GM12864 (cell line): ENCODE results near the gene BCAS4.
"Not testable (repeated sequence)": the region's sequence is repeated elsewhere in the genome, so short reads cannot be mapped to it uniquely, and the experiment has no call there.

ENCODE experiments used
- DNase-seq: peaks from one replicate; pipeline ENCODE4 v3.0.0-alpha.2; 2011; ENCODE audit warnings: low read depth
- H3K4me3 ChIP-seq: 2 replicates; pipeline ENCODE4 v1.5.1; 2011; ENCODE audit warnings: mild to moderate bottlenecking, low read depth, low read length, control low read depth
- CTCF ChIP-seq: IDR thresholded peaks from 2 replicates; pipeline ENCODE4 v1.5.1; 2011; ENCODE audit warnings: low read depth, mild to moderate bottlenecking, moderate library complexity, low read length, control low read depth, inconsistent platforms; ENCODE audit errors: missing control alignments

The BCAS4 gene

GRCh38 chr20:50777373-50777772 lies 17.5 kb upstream of the BCAS4 start:
- no peak for TF ChIP-seq CTCF
- H3K4me3 ChIP-seq, result no peak overlapping the region
- no peak for DNase-seq

- not testable (repeated sequence) for H3K4me3 ChIP-seq, DNase-seq
Measured at GRCh38 chr20:50778994-50779393, 15.9 kb upstream of the BCAS4 start.

GRCh38 chr20:50783390-50783789 lies 11.5 kb upstream of the BCAS4 start:
- no peak overlapping the region for H3K4me3 ChIP-seq
- TF ChIP-seq CTCF, result no peak
- no peak for DNase-seq

- no peak for TF ChIP-seq CTCF
- no peak overlapping the region for H3K4me3 ChIP-seq
- DNase-seq, result no peak
Measured at GRCh38 chr20:50783903-50784302, 11.0 kb upstream of the BCAS4 start.

GRCh38 chr20:50784464-50784863 lies 10.4 kb upstream of the BCAS4 start:
- no peak for DNase-seq
- TF ChIP-seq CTCF, result no peak
- H3K4me3 ChIP-seq, result no peak overlapping the region

- DNase-seq, result no peak
- TF ChIP-seq CTCF, result no peak
- H3K4me3 ChIP-seq, result no peak overlapping the region
Measured at GRCh38 chr20:50786703-50787102, 8.2 kb upstream of the BCAS4 start.

GRCh38 chr20:50787181-50787580 lies 7.7 kb upstream of the BCAS4 start:
- DNase-seq, result no peak
- no peak for TF ChIP-seq CTCF
- no peak overlapping the region for H3K4me3 ChIP-seq
